GM12878 (cell line): ENCODE results near the gene MAGI2. TPM values are rescaled to one million over a fixed set of nuclear protein-coding genes. Genes with fewer than 3 reads are reported as not detected.

Experiments
- ATAC-seq: fragments of 200-7000 bp; cut with Tn5 transposase; 3 replicates; pipeline ENCODE4 v1.9.1; 2020; ENCODE audit warnings: mild to moderate bottlenecking, moderate library complexity
- BruUV-seq: library from RNA; stranded (reverse); fragments of 400-500 nt; replicated peaks from 2 replicates; lab custom pipeline; 2021; lab: Mats Ljungman, UMichigan
- CTCF ChIA-PET: fragments of 300-600 bp; sonication (Branson Sonifier 250); formaldehyde crosslinking; extraction: SDS; loops from one replicate; lab custom pipeline; 2021; ENCODE audit warnings: inconsistent platforms; lab: Yijun Ruan, JAX
- POLR2A ChIA-PET: fragments of 350-600 bp; formaldehyde crosslinking; extraction: SDS; loops from one replicate; lab custom pipeline; 2021; ENCODE audit warnings: inconsistent platforms; lab: Charles Lee
- RAD21 ChIA-PET: fragments of 300-600 bp; sonication (Branson Sonifier 250); formaldehyde crosslinking; loops from one replicate; lab custom pipeline; 2023; ENCODE audit warnings: antibody characterized with exemption; ENCODE audit not compliant: unreplicated experiment; lab: Charles Lee
- SMC1A ChIA-PET: fragments of 300-600 bp; sonication (Branson Sonifier 250); formaldehyde crosslinking; loops from one replicate; lab custom pipeline; 2023; ENCODE audit not compliant: unreplicated experiment, uncharacterized antibody; lab: Charles Lee
- DNase-seq: peaks from one replicate; pipeline ENCODE4 v3.0.0-alpha.2; 2011; ENCODE audit warnings: low read depth, low spot score
- FAIRE-seq: peaks from 3 replicates; lab custom pipeline; 2011; peaks lifted over from hg19 to GRCh38; lab: Jason Lieb, UNC
- H2AFZ ChIP-seq: 2 replicates; pipeline ENCODE4 v1.6.0; 2011; ENCODE audit warnings: low read depth, low read length, control low read depth; ENCODE audit not compliant: control insufficient read depth
- H3K27ac ChIP-seq: 2 replicates; pipeline ENCODE4 v1.5.1; 2011; ENCODE audit warnings: control low read depth; ENCODE audit not compliant: control insufficient read depth, insufficient read depth
- H3K27me3 ChIP-seq, 2 experiments: replicated peaks in 1 of 2; 2 replicates each; pipeline versions ENCODE4 v1.6.0 to v1.6.1; 2011; ENCODE audit warnings: low read length in 1 of 2; ENCODE audit not compliant: control insufficient read depth in 2 of 2, insufficient read depth in 2 of 2
- H3K36me3 ChIP-seq, 2 experiments: 2 replicates each; pipeline ENCODE4 v1.5.1; 2011; ENCODE audit warnings: low read length in 1 of 2; ENCODE audit not compliant: control insufficient read depth in 2 of 2, insufficient read depth in 2 of 2
- H3K4me1 ChIP-seq: 2 replicates; pipeline ENCODE4 v1.6.1; 2011; ENCODE audit warnings: mild to moderate bottlenecking, low read length, moderate library complexity, mixed read lengths; ENCODE audit not compliant: control insufficient read depth, insufficient read depth
- H3K4me2 ChIP-seq: 2 replicates; pipeline ENCODE4 v1.6.0; 2011; ENCODE audit warnings: control low read depth; ENCODE audit not compliant: control insufficient read depth, insufficient read depth
- H3K4me3 ChIP-seq: fragments of 200-600 bp; sonication (generic); 2 replicates; pipeline ENCODE4 v1.5.1; 2016
- H3K79me2 ChIP-seq: 2 replicates; pipeline ENCODE4 v1.6.0; 2011; ENCODE audit warnings: low read length; ENCODE audit not compliant: control insufficient read depth, insufficient read depth
- H3K9ac ChIP-seq: 2 replicates; pipeline ENCODE4 v1.8.0; 2011; ENCODE audit warnings: low read length, control low read depth, mixed read lengths; ENCODE audit not compliant: control insufficient read depth, insufficient read depth
- H3K9me3 ChIP-seq: replicated peaks from 3 replicates; pipeline ENCODE4 v1.5.1; 2011; ENCODE audit warnings: mild to moderate bottlenecking, low read length; ENCODE audit not compliant: control insufficient read depth, insufficient read depth
- H4K20me1 ChIP-seq: 2 replicates; pipeline ENCODE4 v1.6.0; 2011; ENCODE audit not compliant: control insufficient read depth, insufficient read depth
- CBFB ChIP-seq: IDR thresholded peaks from 2 replicates; pipeline ENCODE4 v1.6.1; 2016; ENCODE audit warnings: antibody characterized with exemption, low read depth
- CEBPZ ChIP-seq: fragments of 150-350 bp; IDR thresholded peaks from 2 replicates; pipeline ENCODE4 v1.6.1; 2016; ENCODE audit warnings: low read depth, low read length
- CHD4 ChIP-seq: fragments of 200-600 bp; sonication (generic); IDR thresholded peaks from 2 replicates; pipeline ENCODE4 v1.6.1; 2016; ENCODE audit warnings: mild to moderate bottlenecking
- FOXK2 ChIP-seq: fragments of 450-650 bp; IDR thresholded peaks from 2 replicates; pipeline ENCODE4 v1.6.1; 2017; ENCODE audit warnings: mild to moderate bottlenecking, moderate library complexity
- LARP7 ChIP-seq: fragments of 450-650 bp; IDR thresholded peaks from 2 replicates; pipeline ENCODE4 v1.6.1; 2017; ENCODE audit warnings: mild to moderate bottlenecking
- PAX5 ChIP-seq: IDR thresholded peaks from 2 replicates; pipeline ENCODE4 v1.6.1; 2011; ENCODE audit warnings: low read depth, low read length, borderline replicate concordance
- RUNX3 ChIP-seq: IDR thresholded peaks from 2 replicates; pipeline ENCODE4 v1.6.1; 2012; ENCODE audit warnings: low read length, inconsistent platforms
- ZNF24 ChIP-seq: fragments of 450-650 bp; IDR thresholded peaks from 2 replicates; pipeline ENCODE4 v1.6.1; 2017; ENCODE audit warnings: antibody characterized with exemption, mild to moderate bottlenecking
- WGBS: methylation state at CpG from one replicate; pipeline ENCODE4 v1.1.6; 2016; ENCODE audit warnings: low lambda C conversion rate; ENCODE audit not compliant: insufficient replicate concordance, insufficient coverage; ENCODE audit errors: missing lambda C conversion rate; 5-methylcytosine and 5-hydroxymethylcytosine counted together
- in situ Hi-C: fragments of 300-500 bp; cut with MboI; formaldehyde crosslinking; loops from 9 replicates; pipeline ENCODE4 v1.14.3; 2018; ENCODE audit warnings: mixed read lengths
- intact Hi-C: fragments of 100-400 bp; cut with micrococcal nuclease; formaldehyde crosslinking; loops from one replicate; pipeline ENCODE4 v1.14.2; 2022; ENCODE audit not compliant: unreplicated experiment
- polyA plus RNA-seq, 11 experiments: library from polyadenylated mRNA; depleted of rRNA in 4 of 11; unstranded in 6 of 11; stranded (reverse) in 5 of 11; fragments of >200 nt; fragmentation: Nextera tagmentation in 4 of 11; fragmentation: Illumina TruSeq in 1 of 11; extraction: Ambion mirVana in 4 of 11; extraction: Trizol in 1 of 11; gene quantifications; 1 replicate in 1 of 11; 2 replicates in 10 of 11; pipeline versions ENCODE4 v1.2.1 to v1.2.3, GENCODE V29; 2011 to 2016; ENCODE audit warnings: inconsistent platforms in 2 of 11, missing spikeins in 2 of 11, low read depth in 1 of 11
- total RNA-seq, 4 experiments: library from RNA; depleted of rRNA in 3 of 4; stranded (reverse); fragments of >200 nt in 3 of 4; fragmentation: Illumina TruSeq in 1 of 4; extraction: Trizol in 1 of 4; gene quantifications; 2 replicates each; pipeline versions ENCODE4 v1.2.1 to v1.2.3, GENCODE V29; 2013 to 2021
- TF ChIP-seq, protein P1 (sequence below): IDR thresholded peaks from 2 replicates; pipeline ENCODE4 v1.6.1; 2011; ENCODE audit warnings: low read depth, low read length, improper control_type of control experiment, borderline replicate concordance

Gene MAGI2
- total and polyA plus RNA-seq, 10 of the 15 experiments (the other 5 are each of a cell fraction or from before 2014, with no cell fraction given): 0.01 to 0.31 (median 0.05) TPM; not detected in 2

DNA sequence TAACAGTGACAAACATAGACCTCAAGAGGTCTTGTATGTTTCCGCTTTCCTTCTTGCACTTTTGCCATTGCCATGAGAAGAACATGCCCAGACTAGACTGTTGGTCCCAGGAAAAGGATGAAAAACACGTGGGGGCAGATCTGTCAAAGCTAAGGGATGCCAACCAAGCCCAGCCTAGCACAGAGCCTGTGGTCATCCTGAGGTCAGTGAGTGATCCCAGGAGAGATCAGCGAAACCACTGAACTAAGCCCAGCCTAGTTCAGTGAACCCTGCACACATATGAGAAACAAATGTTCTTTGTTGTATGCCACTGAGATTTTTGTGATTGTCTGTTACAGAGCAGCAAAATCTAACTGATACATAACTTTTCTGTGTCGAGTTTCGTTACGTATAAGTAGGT lies 718.8 kb downstream of the MAGI2 start:
- Histone ChIP-seq H3K36me3 (no peaks in the 10 kb centered on the region), H3K4me2 (no peak overlapping the region)
- RAD21 ChIA-PET: no interaction called here
- peak; percentile 1 for DNase-seq
- intact Hi-C loops: no loop called here
- TF ChIP-seq CBFB: no peak
- TF ChIP-seq, protein P1, sequence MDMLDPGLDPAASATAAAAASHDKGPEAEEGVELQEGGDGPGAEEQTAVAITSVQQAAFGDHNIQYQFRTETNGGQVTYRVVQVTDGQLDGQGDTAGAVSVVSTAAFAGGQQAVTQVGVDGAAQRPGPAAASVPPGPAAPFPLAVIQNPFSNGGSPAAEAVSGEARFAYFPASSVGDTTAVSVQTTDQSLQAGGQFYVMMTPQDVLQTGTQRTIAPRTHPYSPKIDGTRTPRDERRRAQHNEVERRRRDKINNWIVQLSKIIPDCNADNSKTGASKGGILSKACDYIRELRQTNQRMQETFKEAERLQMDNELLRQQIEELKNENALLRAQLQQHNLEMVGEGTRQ: no peak
- no peak for TF ChIP-seq RUNX3
- TF ChIP-seq CEBPZ: no peak
- TF ChIP-seq ZNF24: no peak
- no peak for TF ChIP-seq PAX5
- TF ChIP-seq CHD4: no peak
- TF ChIP-seq FOXK2: no peak
- TF ChIP-seq LARP7: no peak
- TF ChIP-seq, all 136 proteins: peak for 0
- no TSS peak for BruUV-seq
- ChIA-PET POLR2A (no interaction called here), SMC1A (no interaction called here), CTCF (no interaction called here)
- FAIRE-seq (no peak), ATAC-seq (peak; percentile 79)
- in situ Hi-C loops: no loop called here
- WGBS: 38% methylated on average over 6 of the region's 6 CpGs
- H3K4me1 ChIP-seq: no peaks in the 10 kb centered on the region
- H4K20me1 ChIP-seq: no peaks in the 10 kb centered on the region
- no peak overlapping the region for H3K9ac ChIP-seq
- H3K4me3 ChIP-seq: no peak overlapping the region
- H3K27me3 ChIP-seq: no peaks in the 10 kb centered on the region
- H2AFZ ChIP-seq: no peak overlapping the region
- H3K79me2 ChIP-seq: no peaks in the 10 kb centered on the region
- no peak overlapping the region for H3K27ac ChIP-seq
- H3K9me3 ChIP-seq: no peaks in the 10 kb centered on the region
